Endothelial cell of umbilical vein (primary cell): ENCODE results near the gene GALNT11.

Experiments
- CTCF ChIP-seq, 2 donors: IDR thresholded peaks; 1 replicate in 1 of 2; 2 replicates in 1 of 2; pipeline ENCODE4 v1.5.1; 2011; ENCODE audit warnings: low read length in 2 of 2, mild to moderate bottlenecking in 2 of 2, moderate library complexity in 2 of 2, control low read depth in 1 of 2, inconsistent platforms in 1 of 2, low read depth in 1 of 2; ENCODE audit not compliant: insufficient read depth in 1 of 2; ENCODE audit errors: extremely low read depth in 1 of 2
- EZH2 ChIP-seq: IDR thresholded peaks from 2 replicates; pipeline ENCODE4 v1.6.1; 2012; ENCODE audit warnings: borderline replicate concordance, low read depth, mild to moderate bottlenecking, moderate library complexity, low read length, inconsistent platforms; ENCODE audit not compliant: severe bottlenecking
- GATA2 ChIP-seq: IDR thresholded peaks from 2 replicates; pipeline ENCODE4 v1.7.0; 2011; ENCODE audit warnings: low read depth, mild to moderate bottlenecking, moderate library complexity, mixed read lengths, low read length; ENCODE audit not compliant: insufficient read length, insufficient read depth
- JUN ChIP-seq: IDR thresholded peaks from 2 replicates; pipeline ENCODE4 v1.6.1; 2011; ENCODE audit warnings: borderline replicate concordance, low read depth; ENCODE audit not compliant: insufficient read length, insufficient read depth
- MAX ChIP-seq: IDR thresholded peaks from 2 replicates; pipeline ENCODE4 v1.6.1; 2011; ENCODE audit not compliant: insufficient read depth, insufficient read length
- POLR2A ChIP-seq: IDR thresholded peaks from 2 replicates; pipeline ENCODE4 v1.6.1; 2012; ENCODE audit warnings: low read depth, mild to moderate bottlenecking, control low read depth, low read length
- POLR2AphosphoS5 ChIP-seq: IDR thresholded peaks from 2 replicates; pipeline ENCODE4 v1.6.1; 2012; ENCODE audit warnings: low read depth, mild to moderate bottlenecking, control low read depth, low read length, moderate library complexity; ENCODE audit not compliant: insufficient read depth

- TF ChIP-seq CTCF (IDR thresholded peaks at IDR 0.05; ENCODE audit: extremely low read depth in 1 of 2, insufficient read depth in 1 of 2, low read depth in 1 of 2, low read length in 2 of 2) (no peak), EZH2 (no peak), GATA2 (no peak), POLR2AphosphoS5 (no peak), MAX (no peak), POLR2A (no peak), JUN (no peak)
Observed at GRCh38 chr7:152140067-152140466, 114.6 kb downstream of the GALNT11 start.
